CD4-positive, CD25-positive, alpha-beta regulatory T cell (primary cell): Measurements from ENCODE around the gene DDX60. TPM values are rescaled to one million over a fixed set of nuclear protein-coding genes. Genes with fewer than 3 reads are reported as not detected.
A peak's percentile ranks its signal among the peaks of the same experiment; 100 is the strongest.
"Not testable (repeated sequence)": the region's sequence is repeated elsewhere in the genome, so short reads cannot be mapped to it uniquely, and the experiment has no call there.

ENCODE experiments used
- ATAC-seq, 2 donors: fragments of 150-1000 bp; cut with Tn5 transposase; one replicate each; pipeline ENCODE4 v1.10.0; 2021; ENCODE audit warnings: low read depth in 2 of 2, moderate number of reproducible peaks in 2 of 2, moderate library complexity in 1 of 2
- DNase-seq, 3 donors: peaks; one replicate each; pipeline versions ENCODE4 v3.0.0 to v3.0.0-alpha.2; 2012 to 2022; ENCODE audit warnings: mixed read lengths in 1 of 3
- H3K27ac ChIP-seq: one replicate; pipeline ENCODE4 v1.7.0; 2013; ENCODE audit warnings: mild to moderate bottlenecking, low read length; ENCODE audit not compliant: insufficient read depth, poor library complexity, severe bottlenecking
- H3K27me3 ChIP-seq: one replicate; pipeline ENCODE4 v1.7.0; 2013; ENCODE audit warnings: low read length; ENCODE audit not compliant: control insufficient read depth, insufficient read depth
- H3K36me3 ChIP-seq: one replicate; pipeline ENCODE4 v1.7.0; 2013; ENCODE audit warnings: mild to moderate bottlenecking, low read length, moderate library complexity; ENCODE audit not compliant: control insufficient read depth, insufficient read depth
- H3K4me1 ChIP-seq: 2 replicates; pipeline ENCODE4 v1.7.0; 2013; ENCODE audit warnings: mild to moderate bottlenecking, low read length; ENCODE audit not compliant: insufficient read depth, control insufficient read depth, poor library complexity, severe bottlenecking
- H3K4me3 ChIP-seq: one replicate; pipeline ENCODE4 v1.7.0; 2013; ENCODE audit warnings: low read depth, mild to moderate bottlenecking, low read length, moderate library complexity
- H3K9me3 ChIP-seq, 2 experiments: 1 replicate in 1 of 2; 2 replicates in 1 of 2; pipeline ENCODE4 v1.7.0; 2013; ENCODE audit warnings: low read length in 2 of 2, mild to moderate bottlenecking in 1 of 2, moderate library complexity in 1 of 2; ENCODE audit not compliant: control insufficient read depth in 2 of 2
- H3K27ac Mint-ChIP-seq, 3 donors: one replicate each; pipeline ENCODE4 v1.8.0; 2020 to 2022; ENCODE audit warnings: mild to moderate bottlenecking in 3 of 3, mixed read lengths in 3 of 3, moderate library complexity in 2 of 3
- H3K27me3 Mint-ChIP-seq: one replicate; pipeline ENCODE4 v1.8.0; 2022; ENCODE audit warnings: mild to moderate bottlenecking, mixed read lengths
- H3K36me3 Mint-ChIP-seq: one replicate; pipeline ENCODE4 v1.8.0; 2020; ENCODE audit warnings: mixed read lengths
- H3K4me1 Mint-ChIP-seq, 4 donors: one replicate each; pipeline ENCODE4 v1.8.0; 2020 to 2022; ENCODE audit warnings: mixed read lengths in 4 of 4, mild to moderate bottlenecking in 1 of 4
- H3K4me3 Mint-ChIP-seq, 4 donors: one replicate each; pipeline ENCODE4 v1.8.0; 2020 to 2022; ENCODE audit warnings: mild to moderate bottlenecking in 4 of 4, mixed read lengths in 4 of 4, moderate library complexity in 3 of 4
- H3K9me3 Mint-ChIP-seq, 7 donors: one replicate each; pipeline ENCODE4 v1.8.0; 2020 to 2022; ENCODE audit warnings: mixed read lengths in 7 of 7, mild to moderate bottlenecking in 3 of 7, moderate library complexity in 2 of 7
- polyA plus RNA-seq, 4 donors: library from polyadenylated mRNA; unstranded; fragments of 300-500 nt; fragmentation: Illumina TruSeq; gene quantifications; one replicate each; pipeline ENCODE4 v1.2.3, GENCODE V29; 2021
- total RNA-seq: library from RNA; stranded (reverse); gene quantifications from one replicate; pipeline ENCODE4 v1.2.3, GENCODE V29; 2022

DDX60 gene
- total and polyA plus RNA-seq, 5 donors from 2014 or later = 22.3 to 28.3 (median 23.0) TPM

- Mint-ChIP-seq H3K36me3 (peaks cover 3% of the 10 kb centered on the region), H3K27me3 (peaks cover 14% of the 10 kb centered on the region), H3K9me3 (no peaks in the 10 kb centered on the region), H3K4me1 (peaks cover 31 to 54% (median 40%) of the 10 kb centered on the region in 4 donors), H3K4me3 (peak overlapping the region; percentile 95 to 100 (median 97)), H3K27ac (peak overlapping the region; percentile 98 to 99 (median 98))
- peak overlapping the region; percentile 93 for H3K4me3 ChIP-seq
- DNase-seq (no peak), ATAC-seq (no peak)
- H3K9me3 ChIP-seq = no peaks in the 10 kb centered on the region
- H3K27me3 ChIP-seq = no peaks in the 10 kb centered on the region
- H3K4me1 ChIP-seq = peaks cover 22% of the 10 kb centered on the region
- H3K36me3 ChIP-seq = no peaks in the 10 kb centered on the region
- H3K27ac ChIP-seq = peak overlapping the region; percentile 96
Observed at GRCh38 chr4:168319486-168320019, 1.0 kb upstream of the DDX60 start.

- peaks cover 22% of the 10 kb centered on the region for H3K4me1 ChIP-seq
- Mint-ChIP-seq H3K27me3 (peaks cover 14% of the 10 kb centered on the region), H3K9me3 (no peaks in the 10 kb centered on the region), H3K27ac (peak overlapping the region; percentile 98 to 99 (median 98)), H3K4me1 (peaks cover 37 to 63% (median 51%) of the 10 kb centered on the region in 4 donors), H3K36me3 (peaks cover 7% of the 10 kb centered on the region), H3K4me3 (peak overlapping the region; percentile 95 to 100 (median 97))
- no peaks in the 10 kb centered on the region for H3K9me3 ChIP-seq
- H3K4me3 ChIP-seq = peak overlapping the region; percentile 93
- H3K27ac ChIP-seq = peak overlapping the region; percentile 96
- no peaks in the 10 kb centered on the region for H3K27me3 ChIP-seq
- no peaks in the 10 kb centered on the region for H3K36me3 ChIP-seq
- ATAC-seq (no peak), DNase-seq (peak in 1 of 3 donors; percentile 24)
Observed at GRCh38 chr4:168317621-168318020, 931 bp downstream of the DDX60 start.

- H3K27ac Mint-ChIP-seq = no peak overlapping the region
- Histone ChIP-seq H3K36me3 (peaks cover 55% of the 10 kb centered on the region), H3K4me1 (no peaks in the 10 kb centered on the region)
Observed at GRCh38 chr4:168309781-168310180, 8.8 kb downstream of the DDX60 start.

GRCh38 chr4:168308912-168309311 is 9.6 kb downstream of the DDX60 start:
- no peak overlapping the region for H3K27ac ChIP-seq
- no peak overlapping the region for H3K4me3 ChIP-seq
- Mint-ChIP-seq H3K27me3 (no peaks in the 10 kb centered on the region), H3K4me3 (no peak overlapping the region), H3K9me3 (no peaks in the 10 kb centered on the region), H3K36me3 (peaks cover 47% of the 10 kb centered on the region), H3K4me1 (peaks cover 27 to 37% (median 34%) of the 10 kb centered on the region in 4 donors), H3K27ac (no peak overlapping the region)
- H3K4me1 ChIP-seq = no peaks in the 10 kb centered on the region
- no peaks in the 10 kb centered on the region for H3K9me3 ChIP-seq
- ATAC-seq (no peak), DNase-seq (no peak)
- H3K27me3 ChIP-seq = no peaks in the 10 kb centered on the region
- peaks cover 62% of the 10 kb centered on the region for H3K36me3 ChIP-seq

More at GRCh38 chr4:168309781-168310180, 8.8 kb downstream of the DDX60 start:
- Mint-ChIP-seq H3K36me3 (peaks cover 47% of the 10 kb centered on the region), H3K4me3 (no peak overlapping the region), H3K27me3 (no peaks in the 10 kb centered on the region), H3K4me1 (peaks cover 27 to 43% (median 39%) of the 10 kb centered on the region in 4 donors), H3K9me3 (no peaks in the 10 kb centered on the region)
- Histone ChIP-seq H3K27ac (no peak overlapping the region), H3K4me3 (no peak overlapping the region), H3K27me3 (no peaks in the 10 kb centered on the region), H3K9me3 (no peaks in the 10 kb centered on the region)
- no peak for DNase-seq
- no peak for ATAC-seq

- Mint-ChIP-seq H3K9me3 (no peaks in the 10 kb centered on the region), H3K4me3 (no peak overlapping the region), H3K36me3 (peaks cover 47% of the 10 kb centered on the region), H3K27ac (peak overlapping the region; percentile 39 to 70 (median 57)), H3K4me1 (peaks cover 11 to 22% (median 19%) of the 10 kb centered on the region in 4 donors), H3K27me3 (no peaks in the 10 kb centered on the region)
- H3K36me3 ChIP-seq = peaks cover 68% of the 10 kb centered on the region
- DNase-seq = peak in 1 of 3 donors; percentile 32
- H3K4me3 ChIP-seq = no peak overlapping the region
- H3K27me3 ChIP-seq = no peaks in the 10 kb centered on the region
- no peaks in the 10 kb centered on the region for H3K9me3 ChIP-seq
- no peak for ATAC-seq
- no peaks in the 10 kb centered on the region for H3K4me1 ChIP-seq
- no peak overlapping the region for H3K27ac ChIP-seq
Observed at GRCh38 chr4:168306476-168306875, 12.1 kb downstream of the DDX60 start.

GRCh38 chr4:168304744-168305459 is 13.7 kb downstream of the DDX60 start:
- no peaks in the 10 kb centered on the region for H3K9me3 ChIP-seq
- no peak overlapping the region for H3K27ac ChIP-seq
- Mint-ChIP-seq H3K9me3 (no peaks in the 10 kb centered on the region), H3K4me3 (no peak overlapping the region), H3K27ac (no peak overlapping the region), H3K4me1 (peaks cover 4 to 22% (median 16%) of the 10 kb centered on the region in 4 donors), H3K36me3 (peaks cover 47% of the 10 kb centered on the region), H3K27me3 (no peaks in the 10 kb centered on the region)
- peaks cover 58% of the 10 kb centered on the region for H3K36me3 ChIP-seq
- ATAC-seq (no peak), DNase-seq (no peak)
- H3K27me3 ChIP-seq = no peaks in the 10 kb centered on the region
- H3K4me1 ChIP-seq = no peaks in the 10 kb centered on the region
- H3K4me3 ChIP-seq = no peak overlapping the region

- H3K9me3 ChIP-seq, H3K27ac ChIP-seq, DNase-seq, H3K4me3 ChIP-seq, H3K27ac Mint-ChIP-seq, H3K9me3 Mint-ChIP-seq, ATAC-seq, H3K27me3 Mint-ChIP-seq, H3K4me1 ChIP-seq, H3K4me3 Mint-ChIP-seq, H3K27me3 ChIP-seq: not testable (repeated sequence)
- peaks cover 48% of the 10 kb centered on the region for H3K36me3 Mint-ChIP-seq
- peaks cover 53% of the 10 kb centered on the region for H3K36me3 ChIP-seq
- H3K4me1 Mint-ChIP-seq = peaks cover 4 to 22% (median 14%) of the 10 kb centered on the region in 4 donors
Observed at GRCh38 chr4:168303430-168303829, 15.1 kb downstream of the DDX60 start.
